ENCODE results near the gene NGDN. TPM values are rescaled to one million over a fixed set of nuclear protein-coding genes. Genes with fewer than 3 reads are reported as not detected.
"Not testable (repeated sequence)": the region's sequence is repeated elsewhere in the genome, so short reads cannot be mapped to it uniquely, and the experiment has no call there.

NGDN gene, protein sequence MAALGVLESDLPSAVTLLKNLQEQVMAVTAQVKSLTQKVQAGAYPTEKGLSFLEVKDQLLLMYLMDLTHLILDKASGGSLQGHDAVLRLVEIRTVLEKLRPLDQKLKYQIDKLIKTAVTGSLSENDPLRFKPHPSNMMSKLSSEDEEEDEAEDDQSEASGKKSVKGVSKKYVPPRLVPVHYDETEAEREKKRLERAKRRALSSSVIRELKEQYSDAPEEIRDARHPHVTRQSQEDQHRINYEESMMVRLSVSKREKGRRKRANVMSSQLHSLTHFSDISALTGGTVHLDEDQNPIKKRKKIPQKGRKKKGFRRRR
- polyA plus RNA-seq (ENCODE audit: insufficient read length in 4 of 4), result 10 to 100 TPM; 62.3 to 67.5 (median 64.8) TPM

DNA sequence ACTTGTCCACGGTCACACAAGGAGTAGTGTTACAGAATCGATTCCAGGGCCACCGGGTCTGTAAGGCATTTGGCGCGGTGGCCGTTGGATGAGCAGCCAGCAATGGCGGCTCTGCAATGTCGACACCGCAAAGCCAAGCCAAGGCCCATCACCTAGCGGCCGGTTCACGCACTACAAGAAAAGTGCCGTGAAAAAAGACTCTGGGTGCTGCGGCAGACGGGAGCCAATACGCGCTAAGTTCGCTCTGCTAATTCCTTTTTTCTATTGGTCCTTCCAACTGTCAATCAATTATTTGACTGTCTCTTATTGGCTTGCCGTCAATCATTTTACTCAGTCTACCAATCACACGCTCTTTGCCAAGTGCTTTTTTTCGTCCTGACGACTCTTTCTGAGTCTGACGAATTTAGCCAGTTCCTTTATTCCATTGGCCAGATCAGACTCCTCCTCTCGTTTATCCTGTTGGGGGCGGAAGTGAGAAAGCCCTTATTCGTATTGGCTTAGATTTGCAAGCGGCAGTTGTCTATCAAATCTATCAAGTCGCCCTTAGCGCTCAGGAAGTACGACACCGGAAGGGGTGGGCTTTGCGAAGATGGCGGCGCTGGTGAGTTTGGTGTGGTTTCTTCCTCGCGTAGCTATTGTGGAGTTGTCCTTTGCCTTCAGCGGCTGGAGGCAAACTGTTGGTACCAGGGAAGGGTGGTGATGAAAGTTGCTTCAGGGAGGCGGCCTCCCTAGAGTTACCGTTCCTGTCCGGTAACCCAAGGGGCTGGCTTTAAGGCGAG is at the start of gene NGDN:
TSS of gene NGDN (plus strand) at position 577 of the 779 bp plus-strand sequence. CDS start at position 590, 13 bp downstream.
- DNase-seq (ENCODE audit: low read depth in 4 of 4, low spot score in 3 of 4), result peak; percentile 98 to 100 (median 100)

DNA sequence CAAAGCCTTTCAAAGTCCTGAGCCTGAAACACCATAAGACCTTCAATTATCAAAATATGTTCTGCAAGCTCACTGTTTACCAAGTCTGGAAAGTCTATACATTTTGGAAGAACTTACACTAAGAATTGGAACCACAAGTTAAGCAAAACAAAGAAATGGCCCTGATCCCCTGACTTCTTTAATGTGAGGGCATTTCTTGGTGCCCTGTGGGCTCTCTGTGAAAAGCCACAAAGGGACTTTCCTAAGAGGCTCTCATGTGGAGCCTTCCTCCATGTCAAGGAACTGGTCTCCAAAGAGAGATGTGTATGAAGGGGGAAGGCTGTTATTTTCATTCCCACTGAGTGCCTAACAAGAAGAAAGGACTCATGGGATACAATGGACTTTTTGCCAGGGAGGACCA is 47.9 kb upstream of the NGDN start:
- no peak for DNase-seq (ENCODE audit: low read depth in 4 of 4, low spot score in 3 of 4)

DNA sequence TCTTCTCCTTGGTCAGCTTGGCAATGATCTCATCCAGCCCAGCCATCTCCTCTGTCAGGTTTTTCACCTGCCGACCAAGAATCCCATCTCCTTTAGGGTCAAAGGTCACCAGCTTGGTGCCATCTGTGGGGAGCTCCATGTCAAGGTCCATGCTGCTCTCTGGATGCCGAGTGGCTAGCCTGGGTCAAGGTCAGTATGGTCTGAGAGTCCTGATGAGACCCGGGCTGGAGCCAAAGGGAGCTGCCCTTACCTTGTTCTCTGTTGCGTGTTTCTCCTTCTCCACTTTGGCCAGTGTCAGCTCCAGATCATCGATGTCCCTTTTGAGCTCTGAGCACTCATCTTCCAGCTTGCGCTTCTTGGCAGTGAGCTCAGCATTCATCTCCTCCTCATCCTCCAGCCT is 45.8 kb upstream of the NGDN start:
- DNase-seq (ENCODE audit: low read depth in 4 of 4, low spot score in 3 of 4), result no peak

DNA sequence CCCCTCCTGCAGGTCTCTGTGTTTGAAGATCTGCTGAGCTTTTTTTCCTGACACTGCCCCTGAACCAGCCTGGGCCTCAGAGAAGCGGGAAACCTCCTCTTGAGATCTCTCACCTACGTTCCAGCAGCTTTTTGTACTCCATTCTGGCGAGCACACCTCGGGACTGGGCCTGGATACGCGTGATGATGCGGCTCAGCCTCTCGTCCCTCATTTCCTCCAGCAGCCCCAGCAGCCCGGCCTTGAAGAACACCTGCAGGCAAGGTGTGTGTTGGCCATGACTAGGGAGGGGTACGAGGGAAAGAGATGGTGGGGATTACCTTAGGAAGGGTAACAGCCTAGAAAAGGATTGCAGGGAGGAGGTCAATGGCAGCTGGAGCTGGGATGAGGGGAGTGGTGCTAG is 44.3 kb upstream of the NGDN start:
- DNase-seq (ENCODE audit: low read depth in 4 of 4, low spot score in 3 of 4), result no peak

DNA sequence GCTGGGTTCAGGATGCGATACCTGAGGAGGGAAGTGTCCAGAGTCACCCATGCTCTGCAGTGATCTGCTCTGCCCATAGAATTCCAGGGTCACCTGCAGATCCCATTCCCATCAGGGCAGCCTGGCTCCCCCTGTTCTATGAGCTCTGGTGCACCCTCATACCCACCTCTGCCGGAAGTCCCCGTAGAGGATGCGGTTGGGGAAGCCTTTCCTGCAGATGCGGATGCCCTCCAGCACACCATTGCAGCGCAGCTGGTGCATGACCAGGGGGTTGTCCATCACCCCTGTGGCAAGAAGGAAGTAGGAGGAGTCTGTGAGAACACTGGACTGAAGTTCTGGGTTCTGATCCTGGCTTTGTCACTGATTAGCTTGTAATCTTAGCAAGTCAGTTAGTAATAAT is 43.7 kb upstream of the NGDN start:
- DNase-seq (ENCODE audit: low read depth in 4 of 4, low spot score in 3 of 4), result not testable (repeated sequence)

DNA sequence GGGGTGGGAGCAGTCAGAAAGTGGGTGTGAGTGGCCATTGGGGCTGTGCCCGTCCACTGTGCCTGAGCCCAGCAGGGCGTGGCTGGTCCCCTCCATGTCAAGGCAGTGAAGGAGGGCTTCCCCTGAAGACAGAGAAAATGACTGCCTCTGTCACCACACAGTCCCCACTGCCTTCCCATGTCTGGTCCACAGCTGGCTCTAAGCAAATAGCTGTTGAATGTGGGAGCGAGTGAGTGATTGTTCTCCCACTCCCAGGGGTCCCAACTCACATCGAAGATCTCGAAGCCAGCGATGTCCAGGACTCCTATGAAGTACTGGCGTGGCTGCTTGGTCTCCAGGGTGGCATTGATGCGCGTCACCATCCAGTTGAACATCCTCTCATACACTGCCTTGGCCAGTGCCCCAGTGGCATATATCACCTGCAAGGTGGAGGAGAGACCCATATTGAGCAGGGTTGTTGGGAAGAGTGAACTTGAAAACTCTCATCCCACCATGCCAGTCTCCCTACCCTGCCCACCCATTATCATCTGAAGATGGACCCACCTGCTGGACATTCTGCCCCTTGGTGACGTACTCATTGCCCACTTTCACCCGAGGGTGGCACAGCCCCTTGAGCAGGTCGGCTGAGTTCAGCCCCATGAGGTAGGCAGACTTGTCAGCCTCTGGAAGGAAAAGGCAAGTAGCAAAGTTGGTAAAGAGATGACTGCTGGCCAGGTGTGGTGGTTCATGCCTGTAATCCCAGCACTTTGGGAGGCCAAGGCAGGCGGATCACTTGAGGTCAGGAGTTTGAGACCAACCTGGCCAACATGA is 40.6 kb upstream of the NGDN start:
- no peak for DNase-seq (ENCODE audit: low read depth in 4 of 4, low spot score in 3 of 4)

DNA sequence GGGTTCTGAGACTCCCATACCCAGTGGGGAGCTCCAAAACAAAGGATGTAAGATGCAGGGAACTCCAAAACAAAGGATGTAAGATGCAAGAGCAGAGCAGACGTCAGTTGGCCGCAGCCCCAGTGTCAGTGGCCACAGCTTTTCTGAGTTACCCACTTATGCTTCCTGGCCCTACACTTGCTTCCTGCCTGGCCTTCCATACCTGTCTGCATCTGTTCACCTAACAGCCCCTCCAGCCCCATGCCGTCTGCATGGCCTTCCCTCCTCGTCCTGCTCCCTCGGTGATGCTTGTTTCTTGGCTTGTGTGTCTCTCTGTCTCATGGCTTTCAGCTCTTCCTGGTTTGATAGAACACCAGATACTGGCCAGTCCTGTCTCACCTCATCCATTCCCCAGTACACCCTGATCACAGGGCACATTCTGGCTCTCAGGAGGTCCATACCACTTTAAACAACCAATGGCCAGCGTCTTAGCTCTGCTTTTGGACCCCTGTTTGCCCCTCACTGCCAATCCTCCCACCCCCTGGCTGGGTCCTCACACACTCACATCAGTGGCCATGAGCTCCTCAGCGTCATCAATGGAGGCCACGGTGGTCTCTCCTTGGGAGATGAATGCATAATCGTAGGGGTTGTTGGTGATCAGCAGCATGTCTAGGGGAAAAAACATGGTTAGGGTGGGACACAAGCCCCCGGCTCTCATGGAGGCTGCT is 39.3 kb upstream of the NGDN start:
- no peak for DNase-seq (ENCODE audit: low read depth in 4 of 4, low spot score in 3 of 4)

DNA sequence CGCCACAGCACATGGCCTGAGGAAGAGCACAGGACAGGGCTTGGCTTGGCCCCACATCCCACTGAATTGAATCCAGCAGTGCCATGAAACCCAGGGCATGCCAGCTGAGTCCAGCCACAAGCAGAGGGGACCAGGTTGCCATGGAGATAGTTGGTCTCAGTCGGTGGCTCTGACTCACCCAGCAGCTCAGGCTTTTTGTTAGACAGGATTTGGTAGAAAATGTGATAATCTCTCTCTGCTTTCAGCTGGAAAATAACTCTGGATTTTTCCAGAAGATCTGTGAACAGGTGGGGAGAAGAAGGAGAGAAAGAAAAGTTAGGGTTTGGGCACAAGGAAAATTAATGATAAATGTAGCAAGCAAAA is 38.8 kb upstream of the NGDN start:
- DNase-seq (ENCODE audit: low read depth in 4 of 4, low spot score in 3 of 4), result peak in 1 of 4 donors; percentile 28

DNA sequence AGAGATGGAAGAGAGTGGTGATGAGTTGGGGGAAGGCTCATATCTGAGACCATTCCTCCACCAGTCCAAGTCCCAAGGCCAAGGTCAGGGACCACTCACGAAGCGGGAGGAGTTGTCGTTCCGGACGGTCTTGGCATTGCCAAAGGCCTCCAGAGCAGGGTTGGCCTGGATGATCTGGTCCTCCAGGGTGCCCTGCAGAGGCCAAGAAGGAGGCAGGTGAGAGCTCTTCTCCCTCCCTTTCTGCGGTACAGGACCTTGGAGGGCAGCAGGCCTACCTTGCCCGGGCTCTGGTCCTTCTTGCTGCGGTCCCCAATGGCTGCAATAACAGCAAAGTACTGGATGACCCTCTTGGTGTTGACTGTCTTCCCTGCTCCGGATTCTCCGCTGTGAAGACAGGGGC is 38.0 kb upstream of the NGDN start:
- no peak for DNase-seq (ENCODE audit: low read depth in 4 of 4, low spot score in 3 of 4)

DNA sequence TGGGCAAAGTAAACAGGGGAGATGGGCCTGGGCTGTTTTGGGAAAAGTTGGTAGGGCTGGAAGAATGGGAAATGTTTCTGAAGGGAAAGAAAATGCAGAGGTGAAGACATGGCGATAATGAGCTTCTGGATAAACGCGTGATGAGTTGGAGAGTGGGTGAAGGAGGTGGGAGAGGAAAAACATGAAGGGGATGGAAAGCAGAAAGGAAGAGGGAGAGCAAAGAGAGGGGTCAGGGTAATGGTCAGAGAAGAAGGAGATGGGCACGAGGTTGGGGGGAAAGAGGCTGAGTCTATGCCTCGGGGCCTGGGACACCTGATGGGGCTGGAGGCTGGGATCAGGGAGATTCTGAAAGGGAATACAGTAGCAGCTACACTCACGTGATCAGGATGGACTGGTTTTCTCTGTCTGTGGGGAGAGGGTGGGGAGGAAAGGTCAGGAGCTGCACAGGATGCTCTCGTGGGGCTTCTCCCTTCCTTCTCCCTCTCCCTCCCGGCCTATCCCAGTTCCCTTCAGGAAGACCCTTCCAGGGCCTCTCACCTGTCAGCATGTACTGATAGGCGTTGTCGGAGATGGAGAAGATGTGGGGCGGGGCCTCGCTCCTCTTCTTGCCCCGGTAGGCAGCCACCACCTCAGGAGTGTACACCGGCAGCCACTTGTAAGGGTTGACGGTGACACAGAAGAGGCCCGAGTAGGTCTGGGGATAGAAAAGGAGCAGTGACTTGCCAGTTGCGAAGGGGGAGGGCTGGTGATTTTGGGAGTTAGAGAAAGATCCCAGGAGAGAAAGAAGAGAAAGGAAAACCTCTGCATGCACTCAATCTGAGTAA is 37.2 kb upstream of the NGDN start:
- DNase-seq (ENCODE audit: low read depth in 4 of 4, low spot score in 3 of 4), result no peak

DNA sequence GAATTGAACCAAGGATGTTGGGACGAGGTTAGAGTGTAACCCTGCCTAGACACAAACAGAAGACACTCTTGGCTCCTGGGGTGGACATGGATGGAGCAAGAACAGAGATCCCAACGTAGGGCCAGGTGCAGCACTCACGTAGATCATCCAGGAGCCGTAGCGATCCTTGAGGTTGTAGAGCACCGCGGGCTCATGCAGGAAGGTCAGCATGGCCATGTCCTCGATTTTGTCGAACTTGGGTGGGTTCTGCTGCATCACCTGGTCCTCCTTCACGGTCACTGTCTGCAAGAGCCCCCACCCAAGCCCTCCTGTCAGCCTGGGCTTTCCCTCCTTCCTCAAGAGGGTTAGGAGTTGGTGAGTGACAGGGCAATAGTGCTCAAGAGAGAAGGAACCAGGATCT is 36.6 kb upstream of the NGDN start:
- no peak for DNase-seq (ENCODE audit: low read depth in 4 of 4, low spot score in 3 of 4)

DNA sequence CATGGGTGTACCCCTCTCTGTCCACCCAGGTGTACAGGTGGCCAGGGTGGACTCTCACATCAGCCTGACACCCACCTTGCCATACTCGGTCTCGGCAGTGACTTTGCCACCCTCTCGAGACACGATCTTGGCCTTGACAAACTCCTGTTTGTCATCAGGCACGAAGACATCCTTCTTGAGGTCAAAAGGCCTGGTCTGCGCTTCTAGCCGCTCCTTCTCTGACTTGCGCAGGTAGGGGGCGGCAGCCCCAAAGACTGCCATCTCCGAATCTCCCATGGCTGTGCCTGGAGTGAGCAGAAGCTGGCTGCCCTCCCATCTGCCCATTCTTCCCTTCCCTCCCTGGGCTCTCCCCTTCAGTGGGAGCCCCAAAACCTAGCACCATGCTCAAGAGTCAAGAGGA is 36.0 kb upstream of the NGDN start:
- no peak for DNase-seq (ENCODE audit: low read depth in 4 of 4, low spot score in 3 of 4)

DNA sequence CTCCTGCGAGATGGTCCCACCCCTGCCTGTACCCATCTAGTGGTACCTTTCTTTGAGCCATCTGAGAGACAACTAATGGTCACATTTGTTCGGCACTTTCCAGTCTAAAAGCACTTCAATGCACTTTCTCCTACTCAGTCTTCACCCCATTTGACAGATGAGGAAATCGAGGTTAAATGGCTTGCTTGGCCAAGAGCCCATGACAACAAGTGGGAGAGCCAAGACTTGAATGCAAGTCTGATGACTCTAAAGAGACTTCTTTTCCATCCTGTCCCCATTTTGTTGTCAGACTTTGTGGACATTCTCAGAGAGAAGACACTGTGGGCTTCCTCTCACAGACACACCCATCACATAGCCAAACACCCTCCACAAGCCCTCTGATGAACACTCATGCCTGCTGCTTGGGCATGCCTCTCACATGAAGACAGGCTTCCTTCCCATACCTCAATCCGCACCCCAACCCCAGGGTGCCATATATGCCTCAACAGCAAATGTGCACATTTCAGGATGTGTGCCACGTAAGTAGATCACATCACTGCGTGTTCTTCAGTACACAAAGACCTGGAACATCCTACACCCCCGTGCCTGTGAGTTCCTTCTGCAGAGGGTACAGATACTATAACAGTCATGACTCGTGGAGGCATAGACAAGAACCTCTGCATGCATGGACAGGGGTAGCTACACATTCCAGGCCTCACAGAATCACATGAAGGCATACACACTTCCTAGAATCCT is 34.8 kb upstream of the NGDN start:
- DNase-seq (ENCODE audit: low read depth in 4 of 4, low spot score in 3 of 4), result no peak

DNA sequence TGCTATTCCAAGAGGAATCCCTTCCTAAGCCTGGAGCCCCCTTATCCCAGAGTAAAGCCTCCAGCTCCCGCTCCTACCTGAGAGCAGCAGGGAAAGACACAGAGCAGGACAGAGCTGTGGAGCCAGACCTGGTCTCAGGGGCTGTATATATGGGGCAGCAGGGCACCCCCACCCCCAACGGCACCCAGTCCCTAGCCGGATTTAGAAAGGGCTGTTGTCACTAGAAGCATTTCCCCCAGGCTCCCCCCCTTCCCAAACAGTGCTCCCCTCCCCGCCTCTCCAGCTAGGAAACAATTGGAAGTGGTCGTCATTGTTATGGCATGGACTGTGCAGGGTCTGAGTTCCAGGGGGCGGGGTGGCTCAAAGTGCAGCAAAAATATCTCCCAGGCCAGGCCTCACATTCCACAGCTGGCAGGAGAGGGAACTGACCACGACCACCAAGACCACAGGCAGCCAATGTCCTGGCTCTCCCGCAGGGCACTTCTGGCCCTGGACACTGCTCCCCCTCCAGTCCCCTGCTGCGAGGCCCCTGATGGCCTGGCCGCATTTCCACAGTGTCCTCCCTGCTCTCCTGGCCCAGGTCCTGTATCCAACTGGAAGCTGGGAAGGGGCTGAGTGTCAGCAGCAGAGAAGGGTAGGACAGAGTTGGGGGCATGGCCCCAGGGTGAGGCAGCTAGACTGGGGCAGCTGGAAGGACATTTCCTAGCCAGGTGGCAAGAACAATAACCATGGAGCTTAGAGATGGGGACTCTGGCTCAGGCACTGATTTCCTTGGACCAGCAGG is 33.8 kb upstream of the NGDN start, which contains the start of gene MYH7:
TSS of gene MYH7 (minus strand) at position 118 of the 784 bp plus-strand sequence. CDS start 1,928 bp downstream, outside the sequence.
- DNase-seq (ENCODE audit: low read depth in 4 of 4, low spot score in 3 of 4), result no peak

DNA sequence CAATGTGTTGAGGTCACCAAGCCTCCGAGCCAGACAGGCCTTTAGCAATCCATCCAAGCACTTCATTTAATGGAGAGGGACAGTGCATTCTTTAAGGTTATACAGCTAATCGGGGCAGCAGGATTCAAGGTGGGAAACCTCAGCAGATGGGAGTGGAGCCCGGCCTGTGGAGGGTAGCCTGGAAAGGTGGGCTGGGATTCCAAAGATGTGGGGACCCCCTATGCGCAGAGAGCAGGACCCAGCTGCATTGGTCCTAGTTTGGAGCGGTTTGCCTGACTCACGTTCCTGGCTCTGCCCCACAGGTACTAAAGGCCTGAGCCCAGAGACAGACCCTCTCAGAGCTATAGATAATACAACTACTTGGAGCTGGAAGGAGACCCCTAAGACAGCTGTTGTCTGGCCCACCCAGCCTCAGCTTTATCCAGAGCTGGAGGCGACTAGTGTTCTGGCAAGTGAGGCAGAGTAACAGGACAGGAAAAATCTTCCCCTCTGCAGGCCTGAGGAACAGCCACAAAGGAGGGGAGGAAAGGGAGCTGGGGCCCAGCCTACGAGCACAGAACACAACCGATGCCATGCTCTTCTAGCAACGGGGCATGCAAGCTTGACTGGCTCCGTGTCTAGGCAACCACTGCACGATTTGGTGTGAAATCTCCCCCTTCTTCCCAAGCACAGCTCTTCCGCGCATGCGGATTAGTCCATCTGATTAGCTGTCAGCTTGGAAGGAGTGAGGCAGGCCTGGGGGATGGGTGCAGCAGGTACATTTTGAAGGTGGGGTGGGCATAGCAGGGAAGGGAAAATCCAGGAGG is 33.0 kb upstream of the NGDN start:
- peak; percentile 44 to 87 (median 80) for DNase-seq (ENCODE audit: low read depth in 4 of 4, low spot score in 3 of 4)

DNA sequence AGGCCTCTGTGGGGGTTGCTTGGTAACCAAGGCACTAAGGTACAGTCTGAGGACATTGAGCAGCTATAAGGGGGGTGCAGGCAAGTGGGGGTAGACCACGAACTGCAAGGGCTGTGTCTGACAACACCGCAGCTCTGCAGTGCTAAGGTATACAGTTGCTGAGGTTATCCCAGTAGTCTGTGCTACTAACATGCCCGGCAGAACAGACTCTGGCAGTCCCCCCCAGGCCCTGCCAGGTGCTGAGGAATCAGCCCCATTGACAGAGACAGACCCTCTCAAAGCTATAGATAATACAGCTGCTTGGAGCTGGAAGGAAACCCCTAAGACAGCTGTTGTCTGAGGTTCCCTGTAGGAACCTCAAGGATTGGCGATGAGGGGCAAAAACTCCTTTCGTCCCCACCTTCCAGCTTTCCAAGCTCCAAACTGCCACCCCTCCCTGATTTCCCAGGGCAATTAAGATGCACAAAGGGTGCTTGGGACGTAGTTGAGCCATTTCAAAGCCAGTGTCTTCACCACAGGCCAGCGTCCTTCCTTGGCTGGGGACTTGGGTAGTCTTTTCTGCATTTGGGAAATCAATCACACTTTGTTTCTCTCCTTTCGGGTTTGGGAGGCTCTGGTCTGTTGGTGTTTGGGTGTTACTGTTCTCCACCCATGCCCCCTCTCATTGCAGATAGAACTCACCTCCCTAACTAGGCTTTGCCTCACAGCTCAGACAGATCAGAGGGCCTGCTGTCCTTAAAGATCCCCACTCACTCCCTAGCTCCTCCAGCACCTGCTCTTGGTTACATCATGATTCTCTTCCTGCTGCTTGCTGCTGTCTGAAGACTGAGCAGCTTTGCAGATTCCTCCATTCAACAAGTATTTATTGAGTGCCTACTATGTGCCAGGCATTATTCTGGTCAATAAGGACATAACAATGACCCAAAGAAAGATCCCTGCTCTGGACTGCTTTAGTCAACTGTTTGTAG is 32.1 kb upstream of the NGDN start:
- DNase-seq (ENCODE audit: low read depth in 4 of 4, low spot score in 3 of 4), result no peak
